ENCODE data around the gene FAM222A.

The FAM222A gene

GRCh38 chr12:109681986-109682707 is 31.5 kb upstream of the FAM222A start:
- no peak overlapping the region for H3K4me3 ChIP-seq (ENCODE audit: low read depth, low read length)
- TF ChIP-seq CTCF (IDR thresholded peaks at IDR 0.05; ENCODE audit: low read depth, low read length) = no peak
- DNase-seq (ENCODE audit: low read depth, low spot score) = no peak
- in situ Hi-C loops (cut with HindIII; ENCODE audit: low sequenced_read_pairs) = no loop called here

- no peak overlapping the region for H3K4me3 ChIP-seq (ENCODE audit: low read depth, low read length)
- TF ChIP-seq CTCF (IDR thresholded peaks at IDR 0.05; ENCODE audit: low read depth, low read length) = no peak
- DNase-seq (ENCODE audit: low read depth, low spot score) = no peak
- in situ Hi-C loops (cut with HindIII; ENCODE audit: low sequenced_read_pairs) = no loop called here
Measured at GRCh38 chr12:109682708-109683060, 30.9 kb upstream of the FAM222A start.

GRCh38 chr12:109683316-109683715 is 30.3 kb upstream of the FAM222A start:
- no peak for TF ChIP-seq CTCF (IDR thresholded peaks at IDR 0.05; ENCODE audit: low read depth, low read length)
- no peak for DNase-seq (ENCODE audit: low read depth, low spot score)
- H3K4me3 ChIP-seq (ENCODE audit: low read depth, low read length) = no peak overlapping the region
- in situ Hi-C loops (cut with HindIII; ENCODE audit: low sequenced_read_pairs) = no loop called here

GRCh38 chr12:109685574-109686447 is 27.8 kb upstream of the FAM222A start:
- DNase-seq (ENCODE audit: low read depth, low spot score) = no peak
- in situ Hi-C loops (cut with HindIII; ENCODE audit: low sequenced_read_pairs) = no loop called here
- H3K4me3 ChIP-seq (ENCODE audit: low read depth, low read length) = no peak overlapping the region
- no peak for TF ChIP-seq CTCF (IDR thresholded peaks at IDR 0.05; ENCODE audit: low read depth, low read length)

- in situ Hi-C loops (cut with HindIII; ENCODE audit: low sequenced_read_pairs) = no loop called here
- no peak for TF ChIP-seq CTCF (IDR thresholded peaks at IDR 0.05; ENCODE audit: low read depth, low read length)
- no peak overlapping the region for H3K4me3 ChIP-seq (ENCODE audit: low read depth, low read length)
- no peak for DNase-seq (ENCODE audit: low read depth, low spot score)
Measured at GRCh38 chr12:109686523-109686922, 27.1 kb upstream of the FAM222A start.

GRCh38 chr12:109687250-109687649 is 26.4 kb upstream of the FAM222A start:
- TF ChIP-seq CTCF (IDR thresholded peaks at IDR 0.05; ENCODE audit: low read depth, low read length) = no peak
- H3K4me3 ChIP-seq (ENCODE audit: low read depth, low read length) = no peak overlapping the region
- no peak for DNase-seq (ENCODE audit: low read depth, low spot score)
- in situ Hi-C loops (cut with HindIII; ENCODE audit: low sequenced_read_pairs) = no loop called here

Measured in astrocyte of the spinal cord (primary cell).